GM19468 (cell line): Measurements from ENCODE around the gene HLA-DRB1.

Experiments
- ATAC-seq: cut with Tn5 transposase; IDR thresholded peaks from one replicate; pipeline ENCODE4 v1.9.1; 2021; ENCODE audit warnings: mild to moderate bottlenecking, moderate library complexity, moderate number of reproducible peaks; ENCODE audit not compliant: unreplicated experiment; ENCODE audit errors: extremely low read depth

The HLA-DRB1 gene

DNA sequence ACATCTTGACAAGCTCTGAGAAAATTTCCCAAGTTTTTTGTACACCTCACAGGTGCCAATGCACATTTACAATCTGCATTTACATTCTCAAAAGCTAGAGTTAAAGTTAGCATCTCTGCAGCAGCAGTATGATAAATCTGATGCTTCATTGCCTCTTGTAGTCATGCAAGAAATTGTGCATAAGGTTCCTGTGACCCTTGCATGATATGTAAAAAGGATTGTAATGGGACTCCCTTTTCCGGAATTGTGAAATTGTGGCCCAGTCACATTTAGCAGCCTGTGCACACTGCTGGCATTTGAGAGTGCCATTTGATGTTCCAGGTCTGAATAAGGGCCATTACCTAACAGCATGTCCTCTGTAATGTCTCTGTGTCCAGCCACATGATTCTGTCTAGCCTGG lies 24.1 kb downstream of the HLA-DRB1 start:
- no peak for ATAC-seq

DNA sequence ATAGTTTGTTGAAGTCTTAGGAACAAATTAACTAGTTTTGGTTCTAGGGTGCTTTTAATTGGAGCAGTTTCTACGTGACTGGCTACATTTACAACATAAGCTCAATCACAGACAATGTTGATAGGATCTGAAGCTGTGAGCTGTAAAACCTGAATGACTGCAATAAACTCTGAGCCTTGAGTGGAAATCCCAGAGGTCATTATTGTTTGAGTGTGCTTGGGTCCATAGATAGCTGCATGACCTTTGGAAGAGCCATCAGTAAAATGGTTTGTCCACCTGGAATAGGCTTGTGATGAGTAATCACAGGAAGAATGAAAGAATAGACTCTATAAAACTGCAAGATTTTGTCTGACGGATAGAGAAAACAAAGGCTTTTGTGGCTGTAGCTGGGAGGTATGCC lies 26.7 kb downstream of the HLA-DRB1 start:
- ATAC-seq, result no peak

DNA sequence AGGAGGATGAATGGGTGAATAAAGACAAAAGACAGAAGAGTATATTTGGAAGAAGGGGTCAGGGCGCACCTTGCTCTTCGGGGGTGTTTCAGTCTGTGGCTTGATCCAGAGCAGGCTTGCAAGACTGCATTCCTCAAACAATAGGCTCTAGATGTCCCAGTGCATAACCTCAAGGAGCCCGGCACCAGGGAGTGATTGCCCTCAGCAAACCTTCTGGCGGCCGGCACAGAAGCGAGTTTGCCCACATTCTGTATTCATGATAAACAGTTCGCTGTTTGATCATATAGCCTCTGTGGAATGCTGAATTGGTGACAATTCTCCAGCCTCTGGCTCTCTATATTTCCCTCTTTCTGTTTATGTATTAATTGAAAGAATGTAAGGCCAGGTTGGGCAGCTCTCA lies 29.9 kb downstream of the HLA-DRB1 start:
- ATAC-seq, result no peak

DNA sequence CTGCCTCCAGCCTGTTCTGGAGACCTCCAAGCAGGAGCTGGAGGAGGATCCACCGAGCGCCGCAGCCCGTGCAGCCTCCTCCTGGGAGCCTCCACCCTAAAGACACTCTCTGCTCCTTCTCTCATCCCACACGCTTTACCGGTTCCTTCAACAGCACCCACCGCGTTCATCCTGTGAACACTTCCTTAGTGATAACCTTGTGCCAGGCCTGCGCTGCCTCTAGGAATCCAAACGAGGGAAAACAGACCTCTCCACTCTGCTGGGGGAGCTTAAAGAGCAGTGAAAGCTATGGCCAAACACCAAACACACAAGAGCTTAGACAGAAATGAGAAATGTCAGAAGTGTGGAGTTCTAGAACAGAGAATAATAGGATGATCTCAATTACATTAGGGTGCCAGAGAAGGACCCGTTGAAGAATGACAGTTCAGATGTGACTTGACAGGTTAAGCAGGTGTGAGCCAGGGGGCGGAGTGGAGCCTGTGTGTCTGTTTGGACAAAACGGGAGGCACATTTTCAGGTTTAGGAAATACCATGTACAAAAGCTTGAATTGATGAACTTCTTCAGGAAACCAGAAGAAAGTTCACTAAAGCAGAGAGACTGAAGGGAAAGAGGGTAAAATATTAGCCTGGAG lies 31.1 kb downstream of the HLA-DRB1 start:
- no peak for ATAC-seq

DNA sequence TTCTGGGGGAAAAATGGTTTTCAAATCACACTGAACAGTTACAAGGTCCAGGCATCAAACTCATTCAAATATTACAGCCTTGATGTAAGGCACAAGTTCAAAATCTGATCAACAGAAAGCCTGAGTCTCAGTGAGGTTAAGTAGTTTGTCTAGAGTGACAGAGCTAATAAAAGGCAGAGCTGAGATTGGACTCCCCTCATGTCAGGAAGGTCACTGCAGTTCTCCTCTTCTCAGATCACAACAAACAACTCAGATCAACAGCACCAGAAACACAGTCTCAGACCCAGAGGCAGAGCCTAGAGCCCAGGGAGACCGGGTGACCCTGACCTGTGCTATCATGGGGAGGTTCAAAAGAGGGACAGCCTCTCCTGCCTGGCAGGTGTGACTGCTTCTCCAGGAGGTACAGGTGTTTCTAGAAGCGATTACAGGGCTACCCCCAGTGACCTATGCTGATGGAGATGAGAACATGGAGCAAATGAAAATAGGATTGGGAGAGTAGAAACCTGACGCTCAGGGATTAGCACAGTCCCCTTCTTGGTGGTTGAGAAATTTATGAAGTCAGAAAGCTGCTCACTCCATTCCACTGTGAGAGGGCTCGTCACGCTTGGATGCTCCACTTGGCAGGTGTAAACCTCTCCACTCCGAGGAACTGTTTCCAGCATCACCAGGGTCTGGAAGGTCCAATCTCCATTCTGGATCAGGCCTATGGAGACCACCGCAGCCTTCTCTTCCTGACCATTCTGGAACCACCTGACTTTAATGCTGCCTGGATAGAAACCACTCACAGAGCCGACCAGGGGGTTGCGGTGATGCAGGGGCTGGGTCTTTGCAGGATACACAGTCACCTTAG lies 35.3 kb downstream of the HLA-DRB1 start:
- ATAC-seq, result no peak

DNA sequence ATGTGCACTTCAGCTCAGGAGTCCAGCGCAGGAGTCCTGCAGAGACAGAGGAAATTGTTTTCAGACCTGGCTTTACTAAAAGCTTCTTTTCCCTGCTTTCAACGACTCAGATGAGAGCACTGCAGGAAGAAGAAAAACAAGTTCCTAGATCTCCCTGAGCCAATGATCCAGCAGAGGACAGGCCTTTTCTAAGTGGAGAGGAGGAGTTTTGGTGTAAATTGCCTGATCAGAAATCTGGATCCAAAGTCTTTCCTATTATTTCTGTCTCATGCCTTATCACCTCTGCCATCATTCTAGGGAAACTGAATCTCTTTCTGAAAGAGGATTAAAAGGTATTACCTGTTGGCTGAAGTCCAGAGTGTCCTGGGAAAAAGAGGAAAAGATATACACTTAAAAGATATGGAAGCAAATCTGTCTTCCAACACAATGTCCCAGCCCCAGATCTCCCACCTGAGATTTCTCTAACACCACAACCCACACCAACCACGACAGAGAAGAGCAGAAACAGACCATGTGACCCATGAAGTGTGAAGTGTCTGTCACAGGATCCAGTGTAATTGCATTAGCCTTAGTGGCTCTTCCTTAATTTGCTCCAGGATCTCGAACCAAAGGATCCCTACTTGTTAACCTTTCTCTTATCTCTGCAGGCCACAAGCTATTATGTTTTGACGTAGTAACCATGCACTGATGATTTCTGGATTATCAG lies 36.5 kb downstream of the HLA-DRB1 start:
- ATAC-seq, result no peak

DNA sequence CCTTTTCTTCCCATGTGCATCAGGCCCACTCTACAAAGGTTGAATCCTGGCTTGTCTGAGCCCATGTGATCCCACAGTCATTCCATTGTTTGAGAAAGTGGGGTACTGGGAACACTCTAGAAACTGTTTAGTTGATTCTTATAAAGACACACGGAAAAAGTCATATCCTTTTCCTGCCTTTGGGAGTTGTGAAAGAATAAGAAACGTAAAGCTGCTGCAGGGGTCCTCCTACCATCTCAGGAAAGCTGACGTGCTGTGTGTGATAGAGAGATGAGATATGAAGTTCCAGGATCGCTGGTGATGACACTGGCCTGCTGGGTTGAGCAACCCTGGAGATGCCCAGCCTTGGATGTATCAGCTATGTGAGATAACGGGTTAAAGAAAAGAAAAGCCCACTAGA lies 38.2 kb downstream of the HLA-DRB1 start:
- no peak for ATAC-seq

DNA sequence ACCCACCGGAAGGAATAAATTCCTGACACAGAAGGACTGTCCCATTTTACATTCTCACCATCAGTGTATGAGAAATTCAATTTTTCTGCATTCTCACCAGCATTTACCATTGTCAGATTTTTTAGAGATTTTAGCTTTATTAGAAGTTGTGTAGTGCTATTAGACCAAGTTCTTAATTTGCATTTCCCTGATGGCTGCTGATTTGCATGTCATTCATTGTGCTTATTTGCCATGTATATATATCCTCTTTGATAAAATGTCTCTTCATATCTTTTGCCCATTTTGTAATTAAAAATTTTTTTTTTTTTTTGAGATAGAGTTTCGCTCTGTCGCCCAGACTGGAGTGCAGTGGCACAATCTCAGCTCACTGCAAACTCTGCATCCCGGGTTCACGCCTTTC lies 49.8 kb downstream of the HLA-DRB1 start:
- ATAC-seq, result no peak

DNA sequence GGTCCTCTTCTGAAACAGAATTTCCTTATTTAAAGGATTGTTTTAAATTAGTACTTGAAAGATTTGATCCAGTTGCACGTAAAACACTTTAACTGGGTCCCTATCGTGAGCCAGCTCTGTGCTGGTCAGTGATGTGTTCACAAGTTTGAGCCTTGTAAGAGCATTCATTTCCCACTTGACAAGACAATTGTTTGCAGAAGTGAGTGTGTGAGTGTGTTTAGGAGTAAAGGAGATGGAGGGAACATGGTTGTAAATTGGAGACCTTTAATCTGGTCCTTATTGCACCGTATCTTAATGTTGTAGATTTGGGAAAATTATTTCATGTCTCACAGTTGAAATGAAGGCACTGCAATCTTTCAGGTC lies 59.2 kb downstream of the HLA-DRB1 start:
- peak; percentile 26 for ATAC-seq

DNA sequence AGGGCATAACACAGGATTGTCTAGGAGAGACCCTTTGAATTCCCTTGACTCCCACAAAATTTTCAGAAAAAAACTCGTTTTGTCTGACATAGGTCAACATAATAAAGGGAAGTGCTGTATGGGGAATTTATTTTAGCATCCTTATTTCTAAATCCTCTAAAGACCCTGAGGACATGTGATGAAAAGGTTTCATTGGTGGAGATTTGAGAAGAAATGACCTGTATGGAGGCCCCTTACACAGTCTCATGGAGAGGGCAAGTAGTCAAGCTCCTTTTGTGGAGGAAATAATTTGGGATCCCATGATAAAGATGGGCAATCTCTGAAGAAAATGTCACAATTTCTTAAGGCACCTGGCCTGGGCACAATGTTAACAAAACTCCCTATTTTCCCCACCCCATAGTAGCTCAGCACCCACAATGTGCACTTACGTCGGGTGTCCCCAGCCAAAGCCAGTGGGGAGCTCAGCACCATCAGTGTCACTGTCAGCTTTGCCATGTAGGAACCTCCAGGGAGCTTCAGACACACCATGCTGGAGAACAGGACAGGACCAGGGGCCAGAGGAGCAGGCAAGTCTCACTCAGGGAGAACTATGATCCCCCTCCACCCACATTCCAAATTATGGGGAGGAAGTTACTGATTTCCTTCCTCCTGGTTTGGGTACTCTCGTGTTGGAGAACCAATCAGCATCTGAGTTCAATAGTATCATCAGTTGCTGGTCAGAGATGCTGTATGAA lies 59.8 kb downstream of the HLA-DRB1 start, which contains the start of gene HLA-DRB5:
HLA-DRB5 (minus strand) TSS at position 591 of the 734 bp plus-strand sequence; CDS start at position 528, 63 bp downstream.
- ATAC-seq, result peak; percentile 39
